GM23338 (cell line): ENCODE results near the gene ULK3. TPM values are rescaled to one million over a fixed set of nuclear protein-coding genes. Genes with fewer than 3 reads are reported as not detected.

Experiments
- ATAC-seq: fragments of 200-7000 bp; cut with Tn5 transposase; 3 replicates; pipeline ENCODE4 v1.9.1; 2020
- DNase-seq: peaks from one replicate; pipeline ENCODE4 v3.0.0-alpha.2; 2015; ENCODE audit warnings: low spot score
- H2AFZ ChIP-seq: fragments of 200-600 bp; sonication (generic); 2 replicates; pipeline ENCODE4 v1.8.0; 2016; ENCODE audit warnings: antibody characterized with exemption, mild to moderate bottlenecking, moderate library complexity
- H3F3A ChIP-seq: fragments of 200-600 bp; sonication (generic); replicated peaks from 2 replicates; pipeline ENCODE4 v1.8.0; 2017; ENCODE audit warnings: antibody characterized with exemption, mixed run types, low read depth
- H3K27ac ChIP-seq: fragments of 200-600 bp; sonication (generic); 2 replicates; pipeline ENCODE4 v1.6.1; 2016; ENCODE audit warnings: low read depth
- H3K27me3 ChIP-seq: fragments of 200-600 bp; sonication (generic); 2 replicates; pipeline ENCODE4 v1.8.0; 2016; ENCODE audit warnings: mild to moderate bottlenecking, mixed run types, moderate library complexity; ENCODE audit not compliant: insufficient read depth
- H3K36me3 ChIP-seq: fragments of 200-600 bp; sonication (generic); 2 replicates; pipeline ENCODE4 v1.8.0; 2016; ENCODE audit warnings: mild to moderate bottlenecking; ENCODE audit not compliant: insufficient read depth
- H3K4me1 ChIP-seq: fragments of 200-600 bp; sonication (generic); 2 replicates; pipeline ENCODE4 v1.8.0; 2016; ENCODE audit warnings: mild to moderate bottlenecking, moderate library complexity; ENCODE audit not compliant: insufficient read depth
- H3K4me2 ChIP-seq: fragments of 200-600 bp; sonication (generic); 2 replicates; pipeline ENCODE4 v1.7.1; 2017; ENCODE audit warnings: mixed run types
- H3K4me3 ChIP-seq: fragments of 200-600 bp; sonication (generic); 2 replicates; pipeline ENCODE4 v1.6.1; 2016; ENCODE audit warnings: mixed run types
- H3K79me2 ChIP-seq: fragments of 200-600 bp; sonication (generic); replicated peaks from 2 replicates; pipeline ENCODE4 v1.8.0; 2017; ENCODE audit warnings: mild to moderate bottlenecking; ENCODE audit not compliant: insufficient read depth
- H3K9me2 ChIP-seq: fragments of 200-600 bp; sonication (generic); 2 replicates; pipeline ENCODE4 v1.8.0; 2017; ENCODE audit not compliant: insufficient read depth
- H4K20me1 ChIP-seq: fragments of 200-600 bp; sonication (generic); replicated peaks from 2 replicates; pipeline ENCODE4 v1.8.0; 2017; ENCODE audit warnings: mild to moderate bottlenecking; ENCODE audit not compliant: insufficient read depth
- H3K27ac Mint-ChIP-seq: 2 replicates; pipeline ENCODE4 v1.8.0; 2020; ENCODE audit warnings: inconsistent platforms, mild to moderate bottlenecking, moderate library complexity, mixed read lengths
- H3K27me3 Mint-ChIP-seq: 3 replicates; pipeline ENCODE4 v1.8.0; 2022; ENCODE audit warnings: low read depth, mild to moderate bottlenecking, moderate library complexity, mixed read lengths, inconsistent platforms; ENCODE audit not compliant: insufficient read depth, poor library complexity
- H3K36me3 Mint-ChIP-seq: 3 replicates; pipeline ENCODE4 v1.8.0; 2021; ENCODE audit warnings: low read depth, mild to moderate bottlenecking, inconsistent platforms, moderate library complexity, mixed read lengths
- H3K4me1 Mint-ChIP-seq: 3 replicates; pipeline ENCODE4 v1.8.0; 2020; ENCODE audit warnings: mild to moderate bottlenecking, inconsistent platforms, mixed read lengths
- H3K4me3 Mint-ChIP-seq: 3 replicates; pipeline ENCODE4 v1.8.0; 2021; ENCODE audit warnings: moderate library complexity, mild to moderate bottlenecking, inconsistent platforms, mixed read lengths
- H3K9me3 Mint-ChIP-seq: 3 replicates; pipeline ENCODE4 v1.8.0; 2020; ENCODE audit warnings: moderate library complexity, mild to moderate bottlenecking, inconsistent platforms, mixed read lengths
- CREB1 ChIP-seq: fragments of 250-450 bp; sonication (Bioruptor Pico); IDR thresholded peaks from 2 replicates; pipeline ENCODE4 v1.5.0; 2020; ENCODE audit warnings: low read depth, mild to moderate bottlenecking, moderate library complexity
- EZH2phosphoT487 ChIP-seq: fragments of 200-600 bp; sonication (generic); IDR thresholded peaks from one replicate; pipeline ENCODE4 v1.8.1; 2018; ENCODE audit warnings: antibody characterized with exemption; ENCODE audit not compliant: unreplicated experiment
- POLR2AphosphoS5 ChIP-seq: IDR thresholded peaks from 2 replicates; pipeline ENCODE4 v1.6.1; 2016; ENCODE audit warnings: antibody characterized with exemption, low read depth
- STAT1 ChIP-seq: IDR thresholded peaks from one replicate; pipeline ENCODE4 v1.6.1; 2016; ENCODE audit warnings: antibody characterized with exemption; ENCODE audit not compliant: unreplicated experiment
- polyA plus RNA-seq: library from polyadenylated mRNA; unstranded; fragments of >200 nt; fragmentation: Nextera tagmentation; extraction: Ambion mirVana; gene quantifications from 2 replicates; pipeline ENCODE4 v1.2.1, GENCODE V29; 2016
- total RNA-seq: library from RNA; depleted of rRNA; stranded (reverse); fragments of >200 nt; shearing (Covaris generic); gene quantifications from 2 replicates; pipeline ENCODE4 v1.2.3, GENCODE V29; 2014
- TF ChIP-seq, protein P1 (sequence below), 2 experiments: fragments of 200-600 bp in 1 of 2; sonication (generic) in 1 of 2; conservative IDR thresholded peaks; 2 replicates each; pipeline versions ENCODE4 v1.5.1 to v1.6.1; 2016 to 2017; ENCODE audit warnings: antibody characterized with exemption in 2 of 2, low read depth in 2 of 2, mild to moderate bottlenecking in 2 of 2, moderate library complexity in 1 of 2
- TF ChIP-seq, protein P2 (sequence below): IDR thresholded peaks from one replicate; pipeline ENCODE4 v1.6.1; 2018; ENCODE audit warnings: antibody characterized with exemption; ENCODE audit not compliant: unreplicated experiment
- TF ChIP-seq, protein P3 (sequence below): IDR thresholded peaks from 2 replicates; pipeline ENCODE4 v1.6.1; 2016; ENCODE audit warnings: antibody characterized with exemption

Gene ULK3
- total and polyA plus RNA-seq, 2 experiments from 2014 or later: 20.3 to 35.4 TPM

- Mint-ChIP-seq H3K27ac (no peak overlapping the region), H3K4me1 (peaks cover 6% of the 10 kb centered on the region), H3K27me3 (peaks cover 6% of the 10 kb centered on the region), H3K9me3 (no peaks in the 10 kb centered on the region), H3K36me3 (peaks cover 19% of the 10 kb centered on the region), H3K4me3 (no peak overlapping the region)
- H3K4me2 ChIP-seq: 0 out of 2 replicates have a peak overlapping the region, but pooled peaks have one; percentile 51
- H3K4me3 ChIP-seq: no peak overlapping the region
- no peaks in the 10 kb centered on the region for H3K27me3 ChIP-seq
- H3K27ac ChIP-seq: no peak overlapping the region
- H3K9me2 ChIP-seq: no peaks in the 10 kb centered on the region
- H2AFZ ChIP-seq: no peak overlapping the region
- H3K79me2 ChIP-seq: no peaks in the 10 kb centered on the region
- H3K4me1 ChIP-seq: peaks cover 3% of the 10 kb centered on the region; the same call in 1 of the 2 replicates
- H3K36me3 ChIP-seq: no peaks in the 10 kb centered on the region; the same call in 1 of the 2 replicates
- ATAC-seq (peak; percentile 98), DNase-seq (peak; percentile 85)
- peaks cover 9% of the 10 kb centered on the region for H4K20me1 ChIP-seq
- H3F3A ChIP-seq: no peaks in the 10 kb centered on the region
- TF ChIP-seq CREB1 (CRISPR knock-in tag): peak; percentile 68
- no peak for TF ChIP-seq STAT1
- TF ChIP-seq, protein P1, sequence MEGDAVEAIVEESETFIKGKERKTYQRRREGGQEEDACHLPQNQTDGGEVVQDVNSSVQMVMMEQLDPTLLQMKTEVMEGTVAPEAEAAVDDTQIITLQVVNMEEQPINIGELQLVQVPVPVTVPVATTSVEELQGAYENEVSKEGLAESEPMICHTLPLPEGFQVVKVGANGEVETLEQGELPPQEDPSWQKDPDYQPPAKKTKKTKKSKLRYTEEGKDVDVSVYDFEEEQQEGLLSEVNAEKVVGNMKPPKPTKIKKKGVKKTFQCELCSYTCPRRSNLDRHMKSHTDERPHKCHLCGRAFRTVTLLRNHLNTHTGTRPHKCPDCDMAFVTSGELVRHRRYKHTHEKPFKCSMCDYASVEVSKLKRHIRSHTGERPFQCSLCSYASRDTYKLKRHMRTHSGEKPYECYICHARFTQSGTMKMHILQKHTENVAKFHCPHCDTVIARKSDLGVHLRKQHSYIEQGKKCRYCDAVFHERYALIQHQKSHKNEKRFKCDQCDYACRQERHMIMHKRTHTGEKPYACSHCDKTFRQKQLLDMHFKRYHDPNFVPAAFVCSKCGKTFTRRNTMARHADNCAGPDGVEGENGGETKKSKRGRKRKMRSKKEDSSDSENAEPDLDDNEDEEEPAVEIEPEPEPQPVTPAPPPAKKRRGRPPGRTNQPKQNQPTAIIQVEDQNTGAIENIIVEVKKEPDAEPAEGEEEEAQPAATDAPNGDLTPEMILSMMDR (conservative IDR thresholded peaks at IDR 0.05; ENCODE audit: low read depth in 2 of 2): peak; percentile 80 to 99
Measured at GRCh38 chr15:74799856-74800558, 42.9 kb downstream of the ULK3 start.

DNA sequence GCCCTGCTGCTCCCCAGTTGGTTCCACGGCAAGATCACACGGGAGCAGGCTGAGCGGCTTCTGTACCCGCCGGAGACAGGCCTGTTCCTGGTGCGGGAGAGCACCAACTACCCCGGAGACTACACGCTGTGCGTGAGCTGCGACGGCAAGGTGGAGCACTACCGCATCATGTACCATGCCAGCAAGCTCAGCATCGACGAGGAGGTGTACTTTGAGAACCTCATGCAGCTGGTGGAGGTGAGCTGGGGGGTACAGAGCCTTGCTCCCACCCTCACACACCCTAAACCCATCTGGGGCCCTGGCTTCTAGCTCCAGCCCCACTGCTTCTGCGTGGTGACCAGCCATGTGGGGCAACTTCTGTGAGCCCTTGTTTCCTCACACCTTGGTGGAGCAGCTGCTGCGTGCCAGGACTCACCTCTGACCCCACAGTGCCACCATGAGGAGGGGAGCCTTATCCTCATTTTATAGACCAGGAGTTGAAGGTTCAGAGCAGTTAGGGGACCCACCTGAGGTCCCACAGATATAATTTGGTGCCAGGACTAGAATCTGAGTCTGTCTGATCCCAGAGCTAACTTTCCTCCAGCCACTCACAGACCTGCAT lies 43.6 kb downstream of the ULK3 start:
- Histone ChIP-seq H3K36me3 (no peaks in the 10 kb centered on the region; the same call in 1 of the 2 replicates), H2AFZ (no peak overlapping the region), H3K4me1 (peaks cover 3% of the 10 kb centered on the region; the same call in 1 of the 2 replicates), H4K20me1 (peaks cover 9% of the 10 kb centered on the region), H3K79me2 (no peaks in the 10 kb centered on the region), H3F3A (no peaks in the 10 kb centered on the region), H3K27ac (no peak overlapping the region), H3K4me3 (no peak overlapping the region), H3K27me3 (no peaks in the 10 kb centered on the region), H3K9me2 (no peaks in the 10 kb centered on the region), H3K4me2 (no peak overlapping the region)
- peaks cover 19% of the 10 kb centered on the region for H3K36me3 Mint-ChIP-seq
- H3K9me3 Mint-ChIP-seq: no peaks in the 10 kb centered on the region
- ATAC-seq (peak; percentile 27), DNase-seq (no peak)
- no peak for TF ChIP-seq POLR2AphosphoS5
- TF ChIP-seq, protein P2, sequence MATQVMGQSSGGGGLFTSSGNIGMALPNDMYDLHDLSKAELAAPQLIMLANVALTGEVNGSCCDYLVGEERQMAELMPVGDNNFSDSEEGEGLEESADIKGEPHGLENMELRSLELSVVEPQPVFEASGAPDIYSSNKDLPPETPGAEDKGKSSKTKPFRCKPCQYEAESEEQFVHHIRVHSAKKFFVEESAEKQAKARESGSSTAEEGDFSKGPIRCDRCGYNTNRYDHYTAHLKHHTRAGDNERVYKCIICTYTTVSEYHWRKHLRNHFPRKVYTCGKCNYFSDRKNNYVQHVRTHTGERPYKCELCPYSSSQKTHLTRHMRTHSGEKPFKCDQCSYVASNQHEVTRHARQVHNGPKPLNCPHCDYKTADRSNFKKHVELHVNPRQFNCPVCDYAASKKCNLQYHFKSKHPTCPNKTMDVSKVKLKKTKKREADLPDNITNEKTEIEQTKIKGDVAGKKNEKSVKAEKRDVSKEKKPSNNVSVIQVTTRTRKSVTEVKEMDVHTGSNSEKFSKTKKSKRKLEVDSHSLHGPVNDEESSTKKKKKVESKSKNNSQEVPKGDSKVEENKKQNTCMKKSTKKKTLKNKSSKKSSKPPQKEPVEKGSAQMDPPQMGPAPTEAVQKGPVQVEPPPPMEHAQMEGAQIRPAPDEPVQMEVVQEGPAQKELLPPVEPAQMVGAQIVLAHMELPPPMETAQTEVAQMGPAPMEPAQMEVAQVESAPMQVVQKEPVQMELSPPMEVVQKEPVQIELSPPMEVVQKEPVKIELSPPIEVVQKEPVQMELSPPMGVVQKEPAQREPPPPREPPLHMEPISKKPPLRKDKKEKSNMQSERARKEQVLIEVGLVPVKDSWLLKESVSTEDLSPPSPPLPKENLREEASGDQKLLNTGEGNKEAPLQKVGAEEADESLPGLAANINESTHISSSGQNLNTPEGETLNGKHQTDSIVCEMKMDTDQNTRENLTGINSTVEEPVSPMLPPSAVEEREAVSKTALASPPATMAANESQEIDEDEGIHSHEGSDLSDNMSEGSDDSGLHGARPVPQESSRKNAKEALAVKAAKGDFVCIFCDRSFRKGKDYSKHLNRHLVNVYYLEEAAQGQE: no peak
- TF ChIP-seq CREB1 (CRISPR knock-in tag): no peak
- TF ChIP-seq, protein P3, sequence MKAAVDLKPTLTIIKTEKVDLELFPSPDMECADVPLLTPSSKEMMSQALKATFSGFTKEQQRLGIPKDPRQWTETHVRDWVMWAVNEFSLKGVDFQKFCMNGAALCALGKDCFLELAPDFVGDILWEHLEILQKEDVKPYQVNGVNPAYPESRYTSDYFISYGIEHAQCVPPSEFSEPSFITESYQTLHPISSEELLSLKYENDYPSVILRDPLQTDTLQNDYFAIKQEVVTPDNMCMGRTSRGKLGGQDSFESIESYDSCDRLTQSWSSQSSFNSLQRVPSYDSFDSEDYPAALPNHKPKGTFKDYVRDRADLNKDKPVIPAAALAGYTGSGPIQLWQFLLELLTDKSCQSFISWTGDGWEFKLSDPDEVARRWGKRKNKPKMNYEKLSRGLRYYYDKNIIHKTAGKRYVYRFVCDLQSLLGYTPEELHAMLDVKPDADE: no peak
- no peak for TF ChIP-seq EZH2phosphoT487
- TF ChIP-seq, protein P1 (conservative IDR thresholded peaks at IDR 0.05; ENCODE audit: low read depth in 2 of 2): peak in 1 of 2 experiments; percentile 54; a peak in 2 of 4 replicates
- H3K27me3 Mint-ChIP-seq: peaks cover 6% of the 10 kb centered on the region
- no peak overlapping the region for H3K4me3 Mint-ChIP-seq
- H3K4me1 Mint-ChIP-seq: peaks cover 6% of the 10 kb centered on the region
- H3K27ac Mint-ChIP-seq: no peak overlapping the region
